ENCODE measurements around the gene ITPA. TPM values are rescaled to one million over a fixed set of nuclear protein-coding genes. Genes with fewer than 3 reads are reported as not detected.

The ITPA gene
- total and polyA plus RNA-seq, 2 of the 8 experiments (the other 6 are each of a cell fraction or from before 2014, with no cell fraction given) = 88.2 to 94.0 TPM

- Histone ChIP-seq H3K14ac (ENCODE audit: insufficient read length) (no peak overlapping the region), H3K79me2 (ENCODE audit: control insufficient read depth in 1 of 2, insufficient read depth in 2 of 2, low read length in 2 of 2) (no peaks in the 10 kb centered on the region), H4K5ac (ENCODE audit: insufficient read length, low read depth, low read length) (no peak overlapping the region), H3K56ac (replicated peaks; ENCODE audit: insufficient read length, low read depth, low read length) (no peak overlapping the region), H3K9ac (replicated peaks in 1 of 4; ENCODE audit: extremely low read depth in 1 of 4, low read depth in 3 of 4, low read length in 3 of 4) (no peak overlapping the region), H2BK5ac (ENCODE audit: low read depth, low read length) (no peak overlapping the region), H3K23ac (ENCODE audit: insufficient read length) (no peak overlapping the region), H2BK12ac (ENCODE audit: low read depth, low read length) (no peak overlapping the region), H4K91ac (replicated peaks; ENCODE audit: insufficient read length, low read length) (no peak overlapping the region), H3K4me1 (replicated peaks in 1 of 4; ENCODE audit: control insufficient read depth in 3 of 4, insufficient read depth in 4 of 4, low read length in 3 of 4) (no peaks in the 10 kb centered on the region), H2AFZ (ENCODE audit: low read length) (no peak overlapping the region), H4K8ac (ENCODE audit: extremely low read depth, insufficient read depth, low read length) (no peak overlapping the region), H3K36me3 (ENCODE audit: control insufficient read depth in 2 of 4, insufficient read depth in 4 of 4, low read length in 3 of 4) (peaks cover 0 to 4% (median 0%) of the 10 kb centered on the region in 4 experiments; a peak in 1 of 8 replicates), H3K18ac (ENCODE audit: extremely low read depth, low read length) (no peak overlapping the region), H2BK20ac (ENCODE audit: low read length) (no peak overlapping the region), H2BK120ac (replicated peaks; ENCODE audit: low read depth, low read length) (no peak overlapping the region), H3K9me3 (ENCODE audit: insufficient read depth in 2 of 2, low read depth in 1 of 2, low read length in 1 of 2) (no peaks in the 10 kb centered on the region), H3K4ac (replicated peaks; ENCODE audit: insufficient read length, low read depth, low read length) (no peak overlapping the region), H3K4me2 (ENCODE audit: insufficient read depth in 1 of 2, low read depth in 2 of 2, low read length in 2 of 2) (no peak overlapping the region), H3K23me2 (ENCODE audit: low read depth, low read length) (no peaks in the 10 kb centered on the region), H3K27ac (ENCODE audit: low read depth, low read length) (no peak overlapping the region), H3K4me3 (ENCODE audit: extremely low read depth in 1 of 4, insufficient read depth in 2 of 4, low read depth in 3 of 4, low read length in 4 of 4) (no peak overlapping the region), H2BK15ac (ENCODE audit: low read length) (no peak overlapping the region), H4K20me1 (replicated peaks in 1 of 2; ENCODE audit: control insufficient read depth in 1 of 2, insufficient read depth in 2 of 2, low read length in 2 of 2) (no peaks in the 10 kb centered on the region), H2AK5ac (ENCODE audit: low read depth, low read length) (no peak overlapping the region), H3K27me3 (replicated peaks in 1 of 4; ENCODE audit: control insufficient read depth in 3 of 4, extremely low read depth in 1 of 4, insufficient read depth in 3 of 4, low read length in 3 of 4) (no peaks in the 10 kb centered on the region), H3K79me1 (ENCODE audit: low read depth, low read length) (no peaks in the 10 kb centered on the region)
- POLR2A ChIA-PET (ENCODE audit: partially characterized antibody) = interaction anchor here (0.9 to 1.4 kb wide), 4 partner anchors 19 to 93 kb away, joined by 3 read pairs; no protein-coding TSS in a partner anchor
- WGBS, 2 experiments (ENCODE audit: extremely low coverage in 1 of 2, insufficient coverage in 1 of 2, insufficient read length in 1 of 2, insufficient replicate concordance in 2 of 2, low coverage in 1 of 2, low lambda C conversion rate in 2 of 2, missing lambda C conversion rate in 1 of 2) = 83% methylated on average over 5 of the region's 5 CpGs; no CpG with 5 or more reads in 1 of the 2 experiments
- DNase-seq (ENCODE audit: low read depth in 1 of 2, low spot score in 2 of 2) (no peak), FAIRE-seq (no peak)
- CTCF ChIA-PET (ENCODE audit: partially characterized antibody) = interaction anchor here (0.6 to 3.7 kb wide), 13 partner anchors 10 to 307 kb away, joined by 3 to 41 read pairs (median 3); no protein-coding TSS in a partner anchor
- peak in 1 of 3 experiments; percentile 36; a peak in 1 of 4 replicates for TF ChIP-seq CTCF (IDR thresholded peaks at IDR 0.05; ENCODE audit: control extremely low read depth in 1 of 3, insufficient read depth in 1 of 3, low read depth in 1 of 3, low read length in 3 of 3)
- TF ChIP-seq KDM4A (IDR thresholded peaks at IDR 0.05; ENCODE audit: low read depth, low read length, severe bottlenecking) = no peak
Observed at GRCh38 chr20:3258429-3258828, 49.1 kb downstream of the ITPA start.
